ENCODE measurements around the gene ASXL2. TPM values are rescaled to one million over a fixed set of nuclear protein-coding genes. Genes with fewer than 3 reads are reported as not detected.

Gene ASXL2
- total and polyA plus RNA-seq, 2 of the 13 experiments (the other 11 are each of a cell fraction or from before 2014, with no cell fraction given): 12.1 to 19.2 TPM

DNA sequence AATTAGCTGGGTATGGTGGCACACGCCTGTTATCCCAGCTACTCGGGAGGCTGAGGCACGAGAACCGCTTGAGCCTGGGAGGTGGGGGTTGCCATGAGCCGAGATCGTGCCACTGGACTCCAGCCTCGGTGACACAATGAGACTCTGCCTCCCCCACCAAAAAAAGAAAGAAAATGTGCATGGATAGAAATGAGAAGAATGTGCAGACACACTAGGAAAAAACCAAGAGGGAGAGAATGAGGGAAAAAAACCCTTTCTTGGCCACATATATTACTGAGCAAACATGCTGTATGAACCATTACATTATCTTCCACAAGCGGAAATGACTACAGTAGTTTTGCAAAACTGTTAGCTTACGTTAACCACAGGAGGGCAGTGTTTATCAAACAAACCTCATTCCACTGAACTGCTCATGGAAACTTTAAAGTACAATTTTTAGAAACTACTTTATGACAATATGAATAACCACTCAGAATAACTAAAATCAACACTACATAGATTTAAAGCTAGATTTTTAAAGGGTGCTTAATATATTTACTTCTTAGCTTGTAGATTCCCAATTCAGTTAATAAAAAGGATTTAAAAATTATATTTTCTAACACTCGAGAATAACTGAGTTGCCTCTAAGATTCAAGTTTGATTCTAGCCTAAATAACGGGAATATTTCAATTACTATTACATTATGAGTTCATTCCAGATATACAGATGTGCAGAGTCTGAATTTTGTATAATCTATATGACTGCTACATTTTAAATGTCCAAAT, 26.4 kb downstream of the ASXL2 start (continued):
- TF ChIP-seq ARID5B (CRISPR knock-in tag; IDR thresholded peaks at IDR 0.05) (peak; percentile 61; the same call in 1 of the 2 replicates), REXO4 (CRISPR knock-in tag; IDR thresholded peaks at IDR 0.05; ENCODE audit: borderline replicate concordance) (no peak), SMAD3 (CRISPR knock-in tag; IDR thresholded peaks at IDR 0.05) (peak; percentile 49; the same call in 1 of the 2 replicates), ZNF567 (CRISPR knock-in tag; IDR thresholded peaks at IDR 0.05; ENCODE audit: borderline replicate concordance) (no peak), SRSF9 (IDR thresholded peaks at IDR 0.05; ENCODE audit: borderline replicate concordance, insufficient read depth, low read depth, low read length, poor library complexity, severe bottlenecking) (no peak), IRF2 (CRISPR knock-in tag; IDR thresholded peaks at IDR 0.05) (peak; percentile 69; the same call in 1 of the 2 replicates), SP5 (CRISPR knock-in tag; IDR thresholded peaks at IDR 0.05; ENCODE audit: borderline replicate concordance, low read depth) (no peak), REST (IDR thresholded peaks at IDR 0.05; ENCODE audit: borderline replicate concordance in 1 of 2, low read depth in 1 of 2, low read length in 2 of 2) (no peak), ZNF619 (CRISPR knock-in tag; IDR thresholded peaks at IDR 0.05) (no peak), SNAI1 (CRISPR knock-in tag; IDR thresholded peaks at IDR 0.05; ENCODE audit: borderline replicate concordance) (no peak), ZMAT3 (CRISPR knock-in tag; conservative IDR thresholded peaks at IDR 0.05) (no peak), HNF4G (IDR thresholded peaks at IDR 0.05; ENCODE audit: borderline replicate concordance, low read depth, low read length) (no peak), HNF4G (CRISPR knock-in tag; IDR thresholded peaks at IDR 0.05; ENCODE audit: borderline replicate concordance, low read depth) (no peak), IKZF5 (CRISPR knock-in tag; IDR thresholded peaks at IDR 0.05) (no peak), FOSL1 (CRISPR knock-in tag; IDR thresholded peaks at IDR 0.05; ENCODE audit: borderline replicate concordance) (no peak), NFYC (CRISPR knock-in tag; IDR thresholded peaks at IDR 0.05) (no peak), FIP1L1 (IDR thresholded peaks at IDR 0.05; ENCODE audit: borderline replicate concordance, insufficient read depth, low read depth, low read length) (no peak), ZNF569 (CRISPR knock-in tag; IDR thresholded peaks at IDR 0.05; ENCODE audit: borderline replicate concordance) (no peak)
